Neural progenitor cell (in vitro differentiated cells): ENCODE results near the gene GMNN. TPM values are rescaled to one million over a fixed set of nuclear protein-coding genes. Genes with fewer than 3 reads are reported as not detected.

Experiments used
- DNase-seq: peaks from one replicate; pipeline ENCODE4 v3.0.0-alpha.2; 2016; ENCODE audit warnings: low spot score
- H2AFZ ChIP-seq: fragments of 200-600 bp; sonication (generic); replicated peaks from 2 replicates; pipeline ENCODE4 v1.6.1; 2016; ENCODE audit warnings: antibody characterized with exemption
- H3F3A ChIP-seq: fragments of 200-600 bp; sonication (generic); 2 replicates; pipeline ENCODE4 v1.6.1; 2016; ENCODE audit warnings: antibody characterized with exemption, low read depth
- H3K27ac ChIP-seq: fragments of 200-600 bp; sonication (generic); 2 replicates; pipeline ENCODE4 v1.5.1; 2016; ENCODE audit warnings: mild to moderate bottlenecking
- H3K27me3 ChIP-seq: fragments of 200-600 bp; sonication (generic); 2 replicates; pipeline ENCODE4 v1.6.1; 2016; ENCODE audit warnings: mild to moderate bottlenecking, moderate library complexity
- H3K36me3 ChIP-seq: fragments of 200-600 bp; sonication (generic); 2 replicates; pipeline ENCODE4 v1.5.1; 2016
- H3K4me1 ChIP-seq: fragments of 200-600 bp; sonication (generic); 2 replicates; pipeline ENCODE4 v1.6.1; 2016; ENCODE audit warnings: mixed run types
- H3K4me2 ChIP-seq: fragments of 200-600 bp; sonication (generic); 2 replicates; pipeline ENCODE4 v1.6.1; 2016
- H3K4me3 ChIP-seq: fragments of 200-600 bp; sonication (generic); 2 replicates; pipeline ENCODE4 v1.5.1; 2016
- H3K79me2 ChIP-seq: fragments of 200-600 bp; sonication (generic); 2 replicates; pipeline ENCODE4 v1.6.1; 2016; ENCODE audit warnings: low read depth
- H3K9ac ChIP-seq: fragments of 200-600 bp; sonication (generic); 2 replicates; pipeline ENCODE4 v1.6.1; 2016
- H3K9me3 ChIP-seq: fragments of 200-600 bp; sonication (generic); 2 replicates; pipeline ENCODE4 v1.5.1; 2016; ENCODE audit warnings: low read depth
- H4K20me1 ChIP-seq: fragments of 200-600 bp; sonication (generic); 2 replicates; pipeline ENCODE4 v1.6.1; 2016; ENCODE audit warnings: low read depth
- H3K27ac Mint-ChIP-seq: 3 replicates; pipeline ENCODE4 v1.8.0; 2021; ENCODE audit warnings: mixed read lengths
- H3K27me3 Mint-ChIP-seq: 2 replicates; pipeline ENCODE4 v1.8.0; 2022; ENCODE audit warnings: low read depth, mild to moderate bottlenecking, inconsistent platforms, moderate library complexity, mixed read lengths; ENCODE audit not compliant: insufficient read depth
- H3K36me3 Mint-ChIP-seq: 3 replicates; pipeline ENCODE4 v1.8.0; 2021; ENCODE audit warnings: mixed read lengths
- H3K4me1 Mint-ChIP-seq: 3 replicates; pipeline ENCODE4 v1.8.0; 2021; ENCODE audit warnings: mixed read lengths
- H3K4me3 Mint-ChIP-seq: 3 replicates; pipeline ENCODE4 v1.8.0; 2021; ENCODE audit warnings: mild to moderate bottlenecking, moderate library complexity, mixed read lengths
- H3K9me3 Mint-ChIP-seq: 3 replicates; pipeline ENCODE4 v1.8.0; 2020; ENCODE audit warnings: mixed read lengths
- CTCF ChIP-seq: fragments of 200-600 bp; sonication (generic); IDR thresholded peaks from 2 replicates; pipeline ENCODE4 v1.5.1; 2017; ENCODE audit warnings: antibody characterized with exemption, mild to moderate bottlenecking
- EZH2 ChIP-seq: fragments of 200-600 bp; sonication (generic); IDR thresholded peaks from 2 replicates; pipeline ENCODE4 v1.6.1; 2017; ENCODE audit warnings: antibody characterized with exemption, mild to moderate bottlenecking, moderate library complexity
- EZH2phosphoT487 ChIP-seq: fragments of 200-600 bp; sonication (generic); IDR thresholded peaks from 2 replicates; pipeline ENCODE4 v1.6.1; 2017; ENCODE audit warnings: antibody characterized with exemption
- total RNA-seq: library from RNA; depleted of rRNA; stranded (reverse); fragments of >200 nt; gene quantifications from 2 replicates; pipeline ENCODE4 v1.2.3, GENCODE V29; 2015; ENCODE audit warnings: low replicate concordance

GMNN gene
- total RNA-seq, 1 donor from 2014 or later, result 98.5 TPM

- H3K4me1 Mint-ChIP-seq, result peaks cover 14% of the 10 kb centered on the region
- no peak for DNase-seq
- no peaks in the 10 kb centered on the region for H3K9me3 Mint-ChIP-seq
- no peak for TF ChIP-seq EZH2
- TF ChIP-seq EZH2phosphoT487, result no peak
- TF ChIP-seq CTCF, result no peak
- no peaks in the 10 kb centered on the region for H3F3A ChIP-seq
- H3K79me2 ChIP-seq, result no peaks in the 10 kb centered on the region
- no peaks in the 10 kb centered on the region for H3K27me3 ChIP-seq
- no peaks in the 10 kb centered on the region for H3K36me3 ChIP-seq
- H3K4me3 Mint-ChIP-seq, result no peak overlapping the region
- no peak overlapping the region for H3K4me3 ChIP-seq
- H3K36me3 Mint-ChIP-seq, result no peaks in the 10 kb centered on the region
- no peaks in the 10 kb centered on the region for H3K27me3 Mint-ChIP-seq
- no peak overlapping the region for H3K27ac ChIP-seq
- H2AFZ ChIP-seq, result no peak overlapping the region
- no peaks in the 10 kb centered on the region for H4K20me1 ChIP-seq
- no peak overlapping the region for H3K4me2 ChIP-seq
- peaks cover 6% of the 10 kb centered on the region for H3K4me1 ChIP-seq
- no peak overlapping the region for H3K27ac Mint-ChIP-seq
- no peak overlapping the region for H3K9ac ChIP-seq
- H3K9me3 ChIP-seq, result no peaks in the 10 kb centered on the region
These were observed 24.8 kb downstream of the GMNN start for GRCh38 chr6:24799541-24799915.

- no peak overlapping the region for H2AFZ ChIP-seq
- H3K4me3 ChIP-seq, result no peak overlapping the region
- no peaks in the 10 kb centered on the region for H4K20me1 ChIP-seq
- H3K4me2 ChIP-seq, result no peak overlapping the region
- no peaks in the 10 kb centered on the region for H3K9me3 Mint-ChIP-seq
- no peaks in the 10 kb centered on the region for H3F3A ChIP-seq
- H3K4me1 Mint-ChIP-seq, result peaks cover 14% of the 10 kb centered on the region
- no peak for DNase-seq
- H3K27me3 Mint-ChIP-seq, result no peaks in the 10 kb centered on the region
- H3K9ac ChIP-seq, result no peak overlapping the region
- H3K27ac ChIP-seq, result no peak overlapping the region
- no peaks in the 10 kb centered on the region for H3K79me2 ChIP-seq
- no peaks in the 10 kb centered on the region for H3K27me3 ChIP-seq
- peaks cover 6% of the 10 kb centered on the region for H3K4me1 ChIP-seq
- H3K36me3 ChIP-seq, result no peaks in the 10 kb centered on the region
- TF ChIP-seq CTCF, result no peak
- no peak for TF ChIP-seq EZH2
- no peak for TF ChIP-seq EZH2phosphoT487
- H3K27ac Mint-ChIP-seq, result no peak overlapping the region
- no peaks in the 10 kb centered on the region for H3K9me3 ChIP-seq
- H3K4me3 Mint-ChIP-seq, result no peak overlapping the region
- no peaks in the 10 kb centered on the region for H3K36me3 Mint-ChIP-seq
These were observed 27.7 kb downstream of the GMNN start for GRCh38 chr6:24802271-24803059.

GRCh38 chr6:24807584-24807983 lies 32.8 kb downstream of the GMNN start:
- no peak for DNase-seq
- no peaks in the 10 kb centered on the region for H3K9me3 ChIP-seq
- H3K27me3 ChIP-seq, result no peaks in the 10 kb centered on the region
- no peak overlapping the region for H2AFZ ChIP-seq
- H3K9ac ChIP-seq, result no peak overlapping the region
- no peaks in the 10 kb centered on the region for H3K36me3 ChIP-seq
- H3K4me1 ChIP-seq, result no peaks in the 10 kb centered on the region
- no peaks in the 10 kb centered on the region for H3K79me2 ChIP-seq
- H3K27ac Mint-ChIP-seq, result no peak overlapping the region
- no peak overlapping the region for H3K27ac ChIP-seq
- H3K9me3 Mint-ChIP-seq, result no peaks in the 10 kb centered on the region
- TF ChIP-seq EZH2phosphoT487, result no peak
- no peak for TF ChIP-seq EZH2
- TF ChIP-seq CTCF, result no peak
- H3K4me2 ChIP-seq, result no peak overlapping the region
- H3K4me3 Mint-ChIP-seq, result no peak overlapping the region
- no peaks in the 10 kb centered on the region for H3F3A ChIP-seq
- no peaks in the 10 kb centered on the region for H3K36me3 Mint-ChIP-seq
- H4K20me1 ChIP-seq, result no peaks in the 10 kb centered on the region
- no peak overlapping the region for H3K4me3 ChIP-seq
- peaks cover 3% of the 10 kb centered on the region for H3K27me3 Mint-ChIP-seq
- no peaks in the 10 kb centered on the region for H3K4me1 Mint-ChIP-seq
